Measurements from ENCODE around the gene NRIP2. TPM values are rescaled to one million over a fixed set of nuclear protein-coding genes. Genes with fewer than 3 reads are reported as not detected.

The NRIP2 gene
- polyA plus RNA-seq, 1 donor from 2014 or later = not detected

GRCh38 chr12:2862876-2863275, 28.0 kb upstream of the NRIP2 start:
- Histone ChIP-seq H3K4me3 (ENCODE audit: low read length) (no peak overlapping the region), H3K4me2 (ENCODE audit: low read length) (no peak overlapping the region), H3F3A (ENCODE audit: insufficient read depth, low read length, poor library complexity, severe bottlenecking) (no peaks in the 10 kb centered on the region), H2AFZ (ENCODE audit: low read depth, low read length) (no peak overlapping the region), H3K9ac (ENCODE audit: low read length) (no peak overlapping the region), H3K9me2 (ENCODE audit: insufficient read depth, low read length) (no peaks in the 10 kb centered on the region), H3K27me3 (ENCODE audit: insufficient read depth, low read depth, low read length) (no peaks in the 10 kb centered on the region), H3K36me3 (ENCODE audit: insufficient read depth, low read length) (no peaks in the 10 kb centered on the region), H3K27ac (ENCODE audit: low read length) (no peak overlapping the region), H3K9me3 (ENCODE audit: low read length) (no peaks in the 10 kb centered on the region), H4K20me1 (ENCODE audit: insufficient read depth) (no peaks in the 10 kb centered on the region), H3K79me2 (replicated peaks; ENCODE audit: insufficient read depth, low read length) (no peaks in the 10 kb centered on the region)
- no peak for TF ChIP-seq RAD21 (conservative IDR thresholded peaks at IDR 0.05)
- TF ChIP-seq TAF1 (IDR thresholded peaks at IDR 0.05; ENCODE audit: low read depth) = no peak
- TF ChIP-seq EZH2 (IDR thresholded peaks at IDR 0.05; ENCODE audit: borderline replicate concordance, insufficient read depth, low read length, poor library complexity, severe bottlenecking) = no peak
- TF ChIP-seq CTCF (IDR thresholded peaks at IDR 0.05; ENCODE audit: poor library complexity, severe bottlenecking) = no peak
- no peak for TF ChIP-seq POLR2AphosphoS5 (IDR thresholded peaks at IDR 0.05)
- TF ChIP-seq, protein P1, sequence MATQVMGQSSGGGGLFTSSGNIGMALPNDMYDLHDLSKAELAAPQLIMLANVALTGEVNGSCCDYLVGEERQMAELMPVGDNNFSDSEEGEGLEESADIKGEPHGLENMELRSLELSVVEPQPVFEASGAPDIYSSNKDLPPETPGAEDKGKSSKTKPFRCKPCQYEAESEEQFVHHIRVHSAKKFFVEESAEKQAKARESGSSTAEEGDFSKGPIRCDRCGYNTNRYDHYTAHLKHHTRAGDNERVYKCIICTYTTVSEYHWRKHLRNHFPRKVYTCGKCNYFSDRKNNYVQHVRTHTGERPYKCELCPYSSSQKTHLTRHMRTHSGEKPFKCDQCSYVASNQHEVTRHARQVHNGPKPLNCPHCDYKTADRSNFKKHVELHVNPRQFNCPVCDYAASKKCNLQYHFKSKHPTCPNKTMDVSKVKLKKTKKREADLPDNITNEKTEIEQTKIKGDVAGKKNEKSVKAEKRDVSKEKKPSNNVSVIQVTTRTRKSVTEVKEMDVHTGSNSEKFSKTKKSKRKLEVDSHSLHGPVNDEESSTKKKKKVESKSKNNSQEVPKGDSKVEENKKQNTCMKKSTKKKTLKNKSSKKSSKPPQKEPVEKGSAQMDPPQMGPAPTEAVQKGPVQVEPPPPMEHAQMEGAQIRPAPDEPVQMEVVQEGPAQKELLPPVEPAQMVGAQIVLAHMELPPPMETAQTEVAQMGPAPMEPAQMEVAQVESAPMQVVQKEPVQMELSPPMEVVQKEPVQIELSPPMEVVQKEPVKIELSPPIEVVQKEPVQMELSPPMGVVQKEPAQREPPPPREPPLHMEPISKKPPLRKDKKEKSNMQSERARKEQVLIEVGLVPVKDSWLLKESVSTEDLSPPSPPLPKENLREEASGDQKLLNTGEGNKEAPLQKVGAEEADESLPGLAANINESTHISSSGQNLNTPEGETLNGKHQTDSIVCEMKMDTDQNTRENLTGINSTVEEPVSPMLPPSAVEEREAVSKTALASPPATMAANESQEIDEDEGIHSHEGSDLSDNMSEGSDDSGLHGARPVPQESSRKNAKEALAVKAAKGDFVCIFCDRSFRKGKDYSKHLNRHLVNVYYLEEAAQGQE (IDR thresholded peaks at IDR 0.05; ENCODE audit: borderline replicate concordance) = no peak
- no peak for TF ChIP-seq EP300 (conservative IDR thresholded peaks at IDR 0.05; ENCODE audit: poor library complexity, severe bottlenecking)
- no peak for TF ChIP-seq SMC3 (conservative IDR thresholded peaks at IDR 0.05; ENCODE audit: poor library complexity)
- TF ChIP-seq MXI1 (conservative IDR thresholded peaks at IDR 0.05; ENCODE audit: poor library complexity, severe bottlenecking) = no peak

DNA sequence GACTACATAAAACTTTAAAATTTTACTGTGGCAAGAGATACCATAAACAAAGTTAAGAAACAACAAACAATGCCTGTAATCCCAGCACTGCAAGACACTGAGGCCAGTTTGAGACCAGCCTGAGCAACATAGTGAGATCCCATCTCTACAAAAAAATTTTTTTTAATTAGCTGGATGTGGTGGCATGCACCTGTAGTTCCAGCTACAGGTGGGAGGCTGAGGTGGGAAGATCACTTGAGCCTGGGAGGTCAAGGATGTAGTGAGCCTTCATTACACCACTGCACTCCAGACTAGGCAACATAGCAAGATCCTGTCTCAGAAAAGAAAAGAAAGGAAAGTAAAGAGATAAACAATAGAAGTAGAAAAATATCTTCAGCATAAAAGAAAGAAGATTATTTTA, 25.3 kb upstream of the NRIP2 start:
- Histone ChIP-seq H3K27ac (ENCODE audit: low read length) (no peak overlapping the region), H2AFZ (ENCODE audit: low read depth, low read length) (no peak overlapping the region), H3K9ac (ENCODE audit: low read length) (no peak overlapping the region), H3K9me3 (ENCODE audit: low read length) (no peaks in the 10 kb centered on the region), H3F3A (ENCODE audit: insufficient read depth, low read length, poor library complexity, severe bottlenecking) (no peaks in the 10 kb centered on the region), H3K9me2 (ENCODE audit: insufficient read depth, low read length) (no peaks in the 10 kb centered on the region), H3K79me2 (replicated peaks; ENCODE audit: insufficient read depth, low read length) (no peaks in the 10 kb centered on the region), H3K27me3 (ENCODE audit: insufficient read depth, low read depth, low read length) (no peaks in the 10 kb centered on the region), H3K4me2 (ENCODE audit: low read length) (no peak overlapping the region), H3K4me3 (ENCODE audit: low read length) (no peak overlapping the region), H3K36me3 (ENCODE audit: insufficient read depth, low read length) (no peaks in the 10 kb centered on the region), H4K20me1 (ENCODE audit: insufficient read depth) (no peaks in the 10 kb centered on the region)
- TF ChIP-seq RAD21 (conservative IDR thresholded peaks at IDR 0.05) = no peak
- no peak for TF ChIP-seq TAF1 (IDR thresholded peaks at IDR 0.05; ENCODE audit: low read depth)
- no peak for TF ChIP-seq CTCF (IDR thresholded peaks at IDR 0.05; ENCODE audit: poor library complexity, severe bottlenecking)
- TF ChIP-seq, protein P1 (IDR thresholded peaks at IDR 0.05; ENCODE audit: borderline replicate concordance) = no peak
- no peak for TF ChIP-seq POLR2AphosphoS5 (IDR thresholded peaks at IDR 0.05)
